Measurements from ENCODE around the gene TIMM17A. TPM values are rescaled to one million over a fixed set of nuclear protein-coding genes. Genes with fewer than 3 reads are reported as not detected.

TIMM17A gene
- total and polyA plus RNA-seq, 7 donors, result 45.4 to 176 (median 82.6) TPM

DNA sequence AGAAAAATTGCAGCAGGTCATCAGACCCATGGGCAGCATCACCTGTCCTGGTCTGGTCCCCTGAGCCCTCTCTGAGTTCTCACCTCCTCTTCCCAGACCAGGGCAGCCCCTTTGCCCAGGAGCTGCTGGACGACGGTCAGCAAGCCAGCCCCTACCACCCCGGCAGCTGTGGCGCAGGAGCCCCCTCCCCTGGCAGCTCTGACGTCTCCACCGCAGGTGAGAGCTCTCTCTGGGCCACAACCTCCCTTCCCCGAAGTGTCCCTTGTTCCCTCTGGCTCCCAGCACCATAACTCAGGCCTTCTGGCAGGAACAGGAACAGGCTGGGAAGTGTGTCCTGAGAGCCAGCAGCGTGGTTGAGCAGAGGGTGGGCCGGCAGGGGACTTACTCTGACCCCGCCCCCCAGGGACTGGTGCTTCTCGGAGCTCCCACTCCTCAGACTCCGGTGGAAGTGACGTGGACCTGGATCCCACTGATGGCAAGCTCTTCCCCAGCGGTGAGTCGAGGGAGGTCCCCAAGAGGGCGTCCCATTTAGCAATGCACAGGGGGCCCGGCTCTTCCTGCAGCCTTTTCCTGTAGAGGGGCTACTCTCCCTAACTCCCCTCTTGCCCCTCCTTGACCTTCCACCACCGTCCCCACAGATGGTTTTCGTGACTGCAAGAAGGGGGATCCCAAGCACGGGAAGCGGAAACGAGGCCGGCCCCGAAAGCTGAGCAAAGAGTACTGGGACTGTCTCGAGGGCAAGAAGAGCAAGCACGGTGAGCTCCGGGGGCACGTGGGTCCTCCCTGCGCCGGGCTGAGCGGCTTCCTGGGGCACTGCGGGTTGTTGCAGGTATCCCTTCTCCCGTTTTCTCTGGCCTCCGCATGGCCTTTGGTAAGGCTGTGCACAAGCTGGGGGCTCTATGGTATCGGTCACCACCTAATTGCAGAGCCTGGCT, 57.5 kb downstream of the TIMM17A start:
- no peak overlapping the region for H3K27ac ChIP-seq
- no peaks in the 10 kb centered on the region for H3K4me1 ChIP-seq
- no peak for DNase-seq
- no peak overlapping the region for H3K4me3 ChIP-seq
- H3K36me3 ChIP-seq (ENCODE audit: insufficient read depth in 1 of 2, low read depth in 1 of 2), result no peaks in the 10 kb centered on the region
- TF ChIP-seq, protein P1, sequence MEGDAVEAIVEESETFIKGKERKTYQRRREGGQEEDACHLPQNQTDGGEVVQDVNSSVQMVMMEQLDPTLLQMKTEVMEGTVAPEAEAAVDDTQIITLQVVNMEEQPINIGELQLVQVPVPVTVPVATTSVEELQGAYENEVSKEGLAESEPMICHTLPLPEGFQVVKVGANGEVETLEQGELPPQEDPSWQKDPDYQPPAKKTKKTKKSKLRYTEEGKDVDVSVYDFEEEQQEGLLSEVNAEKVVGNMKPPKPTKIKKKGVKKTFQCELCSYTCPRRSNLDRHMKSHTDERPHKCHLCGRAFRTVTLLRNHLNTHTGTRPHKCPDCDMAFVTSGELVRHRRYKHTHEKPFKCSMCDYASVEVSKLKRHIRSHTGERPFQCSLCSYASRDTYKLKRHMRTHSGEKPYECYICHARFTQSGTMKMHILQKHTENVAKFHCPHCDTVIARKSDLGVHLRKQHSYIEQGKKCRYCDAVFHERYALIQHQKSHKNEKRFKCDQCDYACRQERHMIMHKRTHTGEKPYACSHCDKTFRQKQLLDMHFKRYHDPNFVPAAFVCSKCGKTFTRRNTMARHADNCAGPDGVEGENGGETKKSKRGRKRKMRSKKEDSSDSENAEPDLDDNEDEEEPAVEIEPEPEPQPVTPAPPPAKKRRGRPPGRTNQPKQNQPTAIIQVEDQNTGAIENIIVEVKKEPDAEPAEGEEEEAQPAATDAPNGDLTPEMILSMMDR (IDR thresholded peaks at IDR 0.05), result no peak
- no peak for ATAC-seq
- no peaks in the 10 kb centered on the region for H3K9me3 ChIP-seq
- 81 to 83% (median 81%) methylated on average over 34 to 35 of the region's 35 CpGs for WGBS, 3 donors
- intact Hi-C loops (cut with DNase I), result no loop called here
- H3K27me3 ChIP-seq (ENCODE audit: insufficient read depth in 3 of 3, low read length in 2 of 3), result no peaks in the 10 kb centered on the region

DNA sequence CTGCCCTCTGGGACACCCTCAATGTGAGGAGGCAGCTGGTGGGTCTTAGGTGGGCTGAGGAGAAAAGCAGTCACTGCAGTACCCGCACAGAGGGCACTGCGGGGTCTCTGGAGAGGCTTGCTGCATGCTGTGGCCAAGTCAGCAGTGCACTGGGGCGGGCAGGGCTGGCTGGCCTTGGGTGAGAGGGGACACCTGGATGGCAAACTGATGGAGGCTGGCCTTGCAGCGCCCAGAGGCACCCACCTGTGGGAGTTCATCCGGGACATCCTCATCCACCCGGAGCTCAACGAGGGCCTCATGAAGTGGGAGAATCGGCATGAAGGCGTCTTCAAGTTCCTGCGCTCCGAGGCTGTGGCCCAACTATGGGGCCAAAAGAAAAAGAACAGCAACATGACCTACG, 58.3 kb downstream of the TIMM17A start:
- 93 to 94% (median 93%) methylated on average over 12 of the region's 12 CpGs for WGBS, 3 donors
- no peak overlapping the region for H3K27ac ChIP-seq
- no peak overlapping the region for H3K4me3 ChIP-seq
- no peaks in the 10 kb centered on the region for H3K4me1 ChIP-seq
- H3K9me3 ChIP-seq, result no peaks in the 10 kb centered on the region
- intact Hi-C loops (cut with DNase I), result no loop called here
- H3K27me3 ChIP-seq (ENCODE audit: insufficient read depth in 3 of 3, low read length in 2 of 3), result no peaks in the 10 kb centered on the region
- ATAC-seq, result no peak
- no peak for DNase-seq
- no peaks in the 10 kb centered on the region for H3K36me3 ChIP-seq (ENCODE audit: insufficient read depth in 1 of 2, low read depth in 1 of 2)
- TF ChIP-seq, protein P1 (IDR thresholded peaks at IDR 0.05), result no peak

- no peak for ATAC-seq
- WGBS, 3 donors, result 91 to 93% (median 92%) methylated on average over 6 of the region's 6 CpGs
- intact Hi-C loops (cut with DNase I), result no loop called here
Observed at GRCh38 chr1:202014060-202014459, 58.8 kb downstream of the TIMM17A start.

GRCh38 chr1:202014915-202015661, 59.8 kb downstream of the TIMM17A start:
- intact Hi-C loops (cut with DNase I), result no loop called here
- no peaks in the 10 kb centered on the region for H3K4me1 ChIP-seq
- ATAC-seq (no peak), DNase-seq (no peak)
- no peaks in the 10 kb centered on the region for H3K36me3 ChIP-seq (ENCODE audit: insufficient read depth in 1 of 2, low read depth in 1 of 2)
- no peak overlapping the region for H3K27ac ChIP-seq
- no peak overlapping the region for H3K4me3 ChIP-seq
- 81 to 82% (median 81%) methylated on average over 17 of the region's 17 CpGs for WGBS, 3 donors
- H3K9me3 ChIP-seq, result no peaks in the 10 kb centered on the region
- TF ChIP-seq, protein P1 (IDR thresholded peaks at IDR 0.05), result no peak
- no peaks in the 10 kb centered on the region for H3K27me3 ChIP-seq (ENCODE audit: insufficient read depth in 3 of 3, low read length in 2 of 3)

More at GRCh38 chr1:202014060-202014459, 58.8 kb downstream of the TIMM17A start:
- no peaks in the 10 kb centered on the region for H3K4me1 ChIP-seq
- H3K9me3 ChIP-seq, result no peaks in the 10 kb centered on the region
- DNase-seq, result no peak
- no peak overlapping the region for H3K27ac ChIP-seq
- TF ChIP-seq, protein P1 (IDR thresholded peaks at IDR 0.05), result no peak
- no peaks in the 10 kb centered on the region for H3K36me3 ChIP-seq (ENCODE audit: insufficient read depth in 1 of 2, low read depth in 1 of 2)
- H3K4me3 ChIP-seq, result no peak overlapping the region
- no peaks in the 10 kb centered on the region for H3K27me3 ChIP-seq (ENCODE audit: insufficient read depth in 3 of 3, low read length in 2 of 3)

All from psoas muscle (tissue), 8 donors.